Mesodermal cell (in vitro differentiated cells): Measurements from ENCODE around the gene TRIM22.
A peak's percentile ranks its signal among the peaks of the same experiment; 100 is the strongest.
"Not testable (repeated sequence)": the region's sequence is repeated elsewhere in the genome, so short reads cannot be mapped to it uniquely, and the experiment has no call there.

Experiments used
- H3K27ac ChIP-seq: 2 replicates; pipeline ENCODE4 v1.7.0; 2013; ENCODE audit warnings: mild to moderate bottlenecking, low read depth, low read length, moderate library complexity; ENCODE audit not compliant: severe bottlenecking
- H3K36me3 ChIP-seq: 2 replicates; pipeline ENCODE4 v1.7.1; 2013; ENCODE audit warnings: mild to moderate bottlenecking, low read length, moderate library complexity; ENCODE audit not compliant: control insufficient read depth, insufficient read depth
- H3K4me1 ChIP-seq: one replicate; pipeline ENCODE4 v1.7.1; 2013; ENCODE audit warnings: mild to moderate bottlenecking, low read length; ENCODE audit not compliant: insufficient read depth, control insufficient read depth, poor library complexity, severe bottlenecking
- H3K4me3 ChIP-seq: 2 replicates; pipeline ENCODE4 v1.7.0; 2013; ENCODE audit warnings: low read length, control low read depth, mild to moderate bottlenecking; ENCODE audit not compliant: insufficient read depth, poor library complexity, severe bottlenecking; ENCODE audit errors: extremely low read depth
- H3K9me3 ChIP-seq: 2 replicates; pipeline ENCODE4 v1.7.1; 2013; ENCODE audit warnings: mild to moderate bottlenecking, low read length, moderate library complexity; ENCODE audit not compliant: control insufficient read depth
- WGBS, 2 experiments: methylation state at CpG; one replicate each; pipeline ENCODE4 v1.1.5; 2013; ENCODE audit warnings: missing lambda C conversion rate in 2 of 2; ENCODE audit not compliant: insufficient coverage in 2 of 2; 5-methylcytosine and 5-hydroxymethylcytosine counted together

TRIM22 gene

DNA sequence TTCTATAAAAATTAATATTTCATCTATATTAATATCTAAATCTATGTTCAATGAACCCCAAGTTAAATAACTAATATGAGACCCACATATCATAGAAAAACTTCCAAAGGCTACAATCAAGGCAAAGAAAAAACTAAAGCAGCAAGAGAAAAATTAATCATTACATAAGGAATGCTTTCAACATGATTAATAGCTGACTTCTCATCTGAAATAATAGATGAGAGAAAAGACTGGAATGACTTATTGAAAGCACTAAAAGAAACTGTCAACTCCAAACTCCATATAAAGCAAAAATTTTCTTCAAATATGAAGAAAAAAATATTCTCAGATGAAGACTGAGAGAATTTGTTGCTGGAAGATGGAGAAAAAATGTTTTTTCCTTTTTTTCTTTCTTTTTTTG lies 17.8 kb upstream of the TRIM22 start:
- peaks cover 59% of the 10 kb centered on the region for H3K36me3 ChIP-seq
- no peaks in the 10 kb centered on the region for H3K4me1 ChIP-seq
- H3K27ac ChIP-seq: no peak overlapping the region
- H3K9me3 ChIP-seq: no peaks in the 10 kb centered on the region
- H3K4me3 ChIP-seq: no peak overlapping the region

DNA sequence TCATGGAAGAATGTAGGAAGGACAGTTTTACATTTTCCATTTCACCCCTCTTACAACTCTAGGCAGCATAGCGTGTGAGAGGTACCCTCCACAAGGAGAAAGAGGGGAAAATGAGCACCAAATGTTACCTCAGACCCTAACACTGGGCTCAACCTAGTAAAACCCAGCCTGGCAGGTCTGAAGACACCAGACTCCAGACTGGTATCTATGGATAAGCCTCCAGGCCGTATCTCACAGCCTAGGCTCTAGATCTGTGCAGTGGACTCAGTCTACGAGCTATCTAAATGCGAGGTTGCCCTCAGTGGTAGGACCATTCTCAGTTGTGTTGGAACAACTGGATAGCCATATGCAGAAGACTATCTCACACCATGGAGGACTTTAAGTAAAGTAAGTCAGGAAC lies 15.2 kb upstream of the TRIM22 start:
- H3K27ac ChIP-seq: no peak overlapping the region
- H3K4me3 ChIP-seq: no peak overlapping the region
- no peaks in the 10 kb centered on the region for H3K4me1 ChIP-seq
- no peaks in the 10 kb centered on the region for H3K9me3 ChIP-seq
- 100% methylated on average over 1 to 3 of the region's 4 CpGs for WGBS, 2 experiments
- H3K36me3 ChIP-seq: peaks cover 57% of the 10 kb centered on the region

GRCh38 chr11:5679811-5680210 lies 9.8 kb upstream of the TRIM22 start:
- H3K4me3 ChIP-seq: no peak overlapping the region
- H3K36me3 ChIP-seq: peaks cover 42% of the 10 kb centered on the region
- no peak overlapping the region for H3K27ac ChIP-seq
- WGBS, 2 experiments: 95 to 98% methylated on average over 6 to 7 of the region's 7 CpGs
- no peaks in the 10 kb centered on the region for H3K9me3 ChIP-seq
- no peaks in the 10 kb centered on the region for H3K4me1 ChIP-seq

DNA sequence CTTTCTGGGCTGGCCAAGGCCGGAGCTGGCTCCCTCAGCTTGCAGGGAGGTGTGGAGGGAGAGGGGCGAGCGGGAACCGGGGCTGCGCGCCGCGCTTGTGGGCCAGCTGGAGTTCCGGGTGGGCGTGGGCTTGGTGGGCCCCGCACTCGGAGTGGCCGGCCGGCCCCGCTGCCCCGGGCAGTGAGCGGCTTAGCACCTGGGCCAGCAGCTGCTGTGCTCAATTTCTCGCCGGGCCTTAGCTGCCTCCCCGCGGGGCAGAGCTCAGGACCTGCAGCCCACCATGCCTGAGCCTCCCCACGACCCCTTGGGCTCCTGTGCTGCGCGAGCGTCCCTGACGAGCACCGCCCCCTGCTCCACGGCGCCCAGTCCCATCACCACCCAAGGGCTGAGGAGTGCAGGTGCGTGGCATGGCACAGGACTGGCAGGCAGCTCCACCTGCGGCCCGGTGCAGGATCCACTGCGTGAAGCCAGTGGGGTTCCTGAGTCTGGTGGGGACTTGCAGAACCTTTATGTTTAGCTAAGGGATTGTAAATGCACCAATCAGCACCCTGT lies 6.6 kb upstream of the TRIM22 start:
- not testable (repeated sequence) for H3K4me1 ChIP-seq, H3K27ac ChIP-seq, H3K4me3 ChIP-seq, H3K9me3 ChIP-seq
- WGBS, 2 experiments: 91 to 98% methylated on average over 11 to 26 of the region's 33 CpGs
- H3K36me3 ChIP-seq: peaks cover 29% of the 10 kb centered on the region

DNA sequence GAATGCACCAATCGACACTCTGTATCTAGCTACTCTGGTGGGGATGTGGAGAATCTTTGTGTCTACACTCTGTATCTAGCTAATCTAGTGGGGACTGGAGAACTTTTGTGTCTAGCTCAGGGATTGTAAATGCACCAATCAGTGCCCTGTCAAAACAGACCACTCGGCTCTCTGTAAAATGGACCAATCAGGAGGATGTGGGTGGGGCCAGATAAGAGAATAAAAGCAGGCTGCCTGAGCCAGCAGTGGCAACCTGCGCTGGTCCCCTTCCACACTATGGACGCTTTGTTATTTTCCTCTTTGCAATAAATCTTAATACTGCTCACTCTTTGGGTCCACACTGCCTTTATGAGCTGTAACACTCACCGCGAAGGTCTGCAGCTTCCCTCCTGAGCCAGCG lies 6.0 kb upstream of the TRIM22 start:
- WGBS, 2 experiments: 93 to 100% methylated on average over 3 of the region's 7 CpGs
- not testable (repeated sequence) for H3K4me1 ChIP-seq, H3K9me3 ChIP-seq
- Histone ChIP-seq H3K4me3 (peak overlapping the region; percentile 50), H3K36me3 (peaks cover 22% of the 10 kb centered on the region), H3K27ac (peak overlapping the region; percentile 100)

- peak overlapping the region; percentile 50 for H3K4me3 ChIP-seq
- H3K9me3 ChIP-seq: no peaks in the 10 kb centered on the region
- WGBS, 2 experiments: 96% methylated on average over 6 of the region's 8 CpGs; no CpG with 5 or more reads in 1 of the 2 experiments
- H3K4me1 ChIP-seq: peaks cover 5% of the 10 kb centered on the region
- H3K27ac ChIP-seq: peak overlapping the region; percentile 100
- peaks cover 17% of the 10 kb centered on the region for H3K36me3 ChIP-seq
Measured at GRCh38 chr11:5684036-5684645, 5.4 kb upstream of the TRIM22 start.

DNA sequence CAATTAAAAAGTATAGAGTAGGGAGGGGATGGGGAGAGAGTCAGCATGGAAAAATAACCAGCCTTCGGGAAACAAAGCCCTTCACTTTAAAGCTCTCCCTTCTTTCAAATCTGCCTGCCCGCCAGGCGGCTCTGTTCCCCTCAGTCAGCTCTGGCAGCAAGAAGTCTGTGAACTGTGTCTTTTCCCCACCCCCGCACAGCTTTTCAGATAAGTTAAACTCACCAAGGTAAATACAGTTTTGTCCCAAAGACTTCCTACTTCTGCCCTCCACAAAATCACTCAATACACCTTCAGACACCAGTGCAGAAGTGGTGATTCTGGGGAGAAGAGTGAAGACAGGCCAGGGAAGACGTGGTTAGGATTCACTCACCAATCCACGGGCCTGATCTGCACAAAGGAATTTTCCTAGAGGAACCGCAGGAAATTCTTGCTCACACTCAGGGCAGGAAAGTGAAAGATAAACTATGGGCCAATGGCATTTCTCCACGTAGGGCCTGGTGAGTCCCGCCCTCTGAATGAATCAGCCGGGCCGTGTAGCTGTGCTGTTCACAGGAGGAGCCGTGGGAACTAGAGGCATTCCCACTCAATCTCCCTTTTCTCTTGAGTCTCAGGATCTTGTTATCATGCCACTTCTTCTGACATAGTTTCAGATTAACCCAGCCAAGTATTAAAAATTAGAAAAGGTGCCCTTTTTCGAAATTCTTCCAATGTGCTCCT lies 4.8 kb upstream of the TRIM22 start, which contains the start of gene TRIM5:
Gene TRIM5, minus strand, starts transcription at position 429 of the 717 bp plus-strand sequence. CDS start 4,897 bp downstream, outside the sequence.
- peak within 1 kb of the TSS; percentile 50 for H3K4me3 ChIP-seq
- peaks cover 10% of the 10 kb centered on the region for H3K36me3 ChIP-seq
- H3K9me3 ChIP-seq: no peaks in the 10 kb centered on the region
- 5 to 9% methylated on average over 9 to 11 of the region's 13 CpGs for WGBS, 2 experiments
- peaks cover 9% of the 10 kb centered on the region for H3K4me1 ChIP-seq
- peak within 1 kb of the TSS; percentile 100 for H3K27ac ChIP-seq

DNA sequence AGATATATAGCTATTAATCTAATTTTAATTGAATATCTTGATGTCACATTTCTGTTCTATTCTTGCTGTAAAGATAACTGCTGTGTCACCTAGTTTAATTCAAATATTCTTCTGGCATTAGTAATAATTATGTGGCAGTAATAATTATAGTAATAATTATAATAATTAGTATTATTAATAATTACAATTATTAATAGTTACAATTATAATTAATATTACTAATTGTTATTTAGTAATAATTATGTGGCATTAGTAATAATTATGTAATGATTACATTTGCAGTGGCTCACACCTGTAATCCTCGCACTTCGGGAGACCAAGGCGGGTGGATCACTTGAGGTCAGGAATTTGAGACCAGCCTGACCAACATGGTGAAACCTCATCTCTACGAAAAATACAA lies 3.2 kb upstream of the TRIM22 start:
- H3K9me3 ChIP-seq: peaks cover 4% of the 10 kb centered on the region
- WGBS, 2 experiments: 100% methylated on average over 3 of the region's 4 CpGs
- peaks cover 16% of the 10 kb centered on the region for H3K4me1 ChIP-seq
- no peaks in the 10 kb centered on the region for H3K36me3 ChIP-seq
- no peak overlapping the region for H3K27ac ChIP-seq
- H3K4me3 ChIP-seq: no peak overlapping the region

- Histone ChIP-seq H3K36me3 (no peaks in the 10 kb centered on the region), H3K9me3 (peaks cover 4% of the 10 kb centered on the region), H3K27ac (no peak overlapping the region), H3K4me3 (no peak overlapping the region), H3K4me1 (peaks cover 16% of the 10 kb centered on the region)
- 100% methylated on average over 1 of the region's 1 CpG; no CpG with 5 or more reads in 1 of the 2 experiments for WGBS, 2 experiments
Measured at GRCh38 chr11:5688482-5688881, 1.1 kb upstream of the TRIM22 start.

DNA sequence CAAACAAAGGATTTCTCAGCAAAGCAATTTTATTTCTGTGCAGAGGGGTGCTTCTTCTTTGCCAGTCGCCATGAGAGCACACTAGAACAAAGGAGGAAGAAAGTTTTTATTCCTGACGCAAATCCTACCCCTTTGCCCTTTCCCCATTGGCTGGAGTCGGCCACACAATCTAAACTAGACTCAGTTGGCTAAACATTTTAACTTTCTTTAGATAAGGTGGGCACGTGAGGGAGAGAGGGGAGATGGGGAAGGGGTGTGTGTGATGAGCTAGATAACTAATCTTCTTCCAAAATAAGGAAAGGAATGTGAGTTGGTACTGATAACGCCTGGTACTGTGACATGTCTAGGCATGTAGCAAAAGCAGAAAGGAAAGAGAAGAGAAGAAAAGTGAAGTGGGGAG lies 626 bp downstream of the TRIM22 start:
- H3K27ac ChIP-seq: peak overlapping the region; percentile 45
- no peak overlapping the region for H3K4me3 ChIP-seq

DNA sequence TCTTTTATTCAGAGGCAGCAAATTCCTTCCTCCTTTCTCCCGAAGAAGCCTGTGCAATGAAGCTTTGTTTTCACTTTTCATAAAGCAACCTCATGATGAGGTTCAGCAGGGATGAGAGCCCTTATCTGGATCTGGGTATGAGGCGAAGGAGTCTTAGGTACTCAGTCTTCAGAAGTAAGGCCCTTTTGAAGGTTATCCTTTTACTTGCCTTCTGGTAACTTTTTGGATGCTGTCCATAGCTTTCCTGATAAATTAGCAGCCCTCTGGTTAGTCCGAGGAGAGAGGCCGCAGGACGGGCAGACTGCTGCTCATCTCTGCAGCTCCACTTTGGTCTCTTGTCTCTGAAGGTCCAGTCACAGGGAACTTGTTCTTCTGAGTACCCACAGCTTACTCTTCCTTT lies 1.1 kb downstream of the TRIM22 start:
- Histone ChIP-seq H3K36me3 (no peaks in the 10 kb centered on the region), H3K27ac (peak overlapping the region; percentile 36), H3K4me3 (no peak overlapping the region), H3K9me3 (peaks cover 4% of the 10 kb centered on the region), H3K4me1 (peaks cover 14% of the 10 kb centered on the region)
- WGBS, 2 experiments: 96 to 100% methylated on average over 4 of the region's 5 CpGs

More for the DNA sequence above, 626 bp downstream of the TRIM22 start:
- Histone ChIP-seq H3K36me3 (no peaks in the 10 kb centered on the region), H3K9me3 (peaks cover 4% of the 10 kb centered on the region), H3K4me1 (peaks cover 16% of the 10 kb centered on the region)
- 35 to 50% methylated on average over 1 to 2 of the region's 5 CpGs for WGBS, 2 experiments
